Right hindlimb (tissue), 1 donor: ENCODE results near the gene TNNT3.

Experiments used
- DNase-seq: peaks from one replicate; pipeline ENCODE4 v3.0.0-alpha.2; 2018

TNNT3 gene

GRCh38 chr11:1964348-1964747, 44.8 kb downstream of the TNNT3 start:
- no peak for DNase-seq

GRCh38 chr11:1964955-1965354, 45.5 kb downstream of the TNNT3 start:
- DNase-seq: no peak

- DNase-seq: no peak
These were observed 47.0 kb downstream of the TNNT3 start for GRCh38 chr11:1966531-1966930.

DNA sequence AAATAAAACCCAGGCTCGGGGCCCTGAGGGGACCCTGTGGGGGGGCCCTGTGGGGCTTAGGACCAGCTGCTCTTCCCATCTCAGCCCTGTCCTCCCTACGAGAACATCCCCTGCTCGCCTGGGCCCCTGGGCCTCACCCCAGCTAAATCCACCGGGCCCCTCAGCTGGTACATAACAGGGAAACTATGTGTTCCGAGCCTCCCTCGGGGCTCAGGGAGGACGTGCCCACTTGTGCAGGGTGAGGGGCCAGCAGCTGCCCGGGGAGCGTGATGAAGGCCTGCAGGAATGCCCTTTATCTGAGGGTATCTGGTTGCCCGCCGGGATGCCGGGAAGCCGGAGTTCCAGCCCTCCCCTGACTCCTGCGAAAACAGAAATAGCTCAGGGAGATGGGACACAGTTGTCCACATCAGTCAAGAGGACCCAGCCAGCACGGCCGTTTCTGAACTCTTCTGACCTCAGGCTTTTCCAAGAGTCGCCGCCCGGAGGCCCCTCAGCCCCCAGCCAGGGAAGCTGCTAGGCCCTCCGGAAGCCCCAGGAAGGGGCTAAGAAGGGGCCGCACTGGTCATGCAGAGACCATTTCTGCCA, 48.2 kb downstream of the TNNT3 start:
- DNase-seq: peak; percentile 24

DNA sequence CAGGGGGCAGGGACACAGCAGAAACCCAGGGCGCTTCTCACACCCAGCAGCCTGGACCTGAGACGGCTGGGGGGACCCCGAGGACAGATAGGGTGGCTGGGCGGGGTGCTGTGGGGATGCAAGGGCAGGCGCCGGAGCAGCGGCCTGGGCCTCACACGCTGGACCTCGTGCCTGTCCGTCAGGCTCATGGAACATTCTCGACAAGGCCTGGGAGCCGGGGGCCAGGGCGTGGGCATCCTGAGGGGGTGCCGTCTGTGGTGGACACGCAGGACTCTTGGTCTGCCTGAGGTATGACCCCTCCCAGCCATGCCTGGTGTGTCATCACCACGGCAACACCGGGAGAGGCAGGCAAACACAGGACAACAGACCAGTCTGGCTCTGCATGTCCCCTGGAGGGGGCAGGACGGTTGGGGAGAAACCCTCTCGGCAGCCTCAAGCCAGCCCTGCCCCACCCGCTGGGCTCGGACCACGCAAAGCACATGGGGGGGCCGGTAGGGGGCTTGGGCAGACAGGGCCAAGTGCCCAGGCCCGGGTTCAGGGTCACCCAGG, 49.0 kb downstream of the TNNT3 start:
- no peak for DNase-seq

GRCh38 chr11:1969035-1969434, 49.5 kb downstream of the TNNT3 start:
- DNase-seq: no peak

- DNase-seq: no peak
These were observed 50.3 kb downstream of the TNNT3 start for GRCh38 chr11:1969776-1970175.

GRCh38 chr11:1970956-1971355, 51.5 kb downstream of the TNNT3 start:
- DNase-seq: no peak

DNA sequence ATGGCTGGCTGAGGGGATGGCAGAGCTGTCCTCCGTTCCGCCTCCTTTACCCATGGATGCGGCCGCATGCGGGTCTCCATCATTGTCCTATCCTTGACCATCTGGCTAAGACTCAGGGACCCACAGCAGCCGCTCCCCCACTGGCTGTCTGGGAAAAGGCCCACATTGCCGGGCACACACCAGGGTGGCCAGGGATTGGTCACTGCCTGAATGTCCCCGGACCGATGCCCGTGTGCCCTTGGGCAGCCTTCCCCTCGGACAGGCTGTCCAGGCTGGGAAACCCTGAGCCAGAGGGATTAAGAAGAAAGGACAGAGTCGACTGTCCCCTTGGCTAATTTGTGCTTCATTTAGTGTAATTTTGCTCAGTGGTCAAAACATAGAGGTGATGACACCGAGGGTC, 55.7 kb downstream of the TNNT3 start:
- no peak for DNase-seq

DNA sequence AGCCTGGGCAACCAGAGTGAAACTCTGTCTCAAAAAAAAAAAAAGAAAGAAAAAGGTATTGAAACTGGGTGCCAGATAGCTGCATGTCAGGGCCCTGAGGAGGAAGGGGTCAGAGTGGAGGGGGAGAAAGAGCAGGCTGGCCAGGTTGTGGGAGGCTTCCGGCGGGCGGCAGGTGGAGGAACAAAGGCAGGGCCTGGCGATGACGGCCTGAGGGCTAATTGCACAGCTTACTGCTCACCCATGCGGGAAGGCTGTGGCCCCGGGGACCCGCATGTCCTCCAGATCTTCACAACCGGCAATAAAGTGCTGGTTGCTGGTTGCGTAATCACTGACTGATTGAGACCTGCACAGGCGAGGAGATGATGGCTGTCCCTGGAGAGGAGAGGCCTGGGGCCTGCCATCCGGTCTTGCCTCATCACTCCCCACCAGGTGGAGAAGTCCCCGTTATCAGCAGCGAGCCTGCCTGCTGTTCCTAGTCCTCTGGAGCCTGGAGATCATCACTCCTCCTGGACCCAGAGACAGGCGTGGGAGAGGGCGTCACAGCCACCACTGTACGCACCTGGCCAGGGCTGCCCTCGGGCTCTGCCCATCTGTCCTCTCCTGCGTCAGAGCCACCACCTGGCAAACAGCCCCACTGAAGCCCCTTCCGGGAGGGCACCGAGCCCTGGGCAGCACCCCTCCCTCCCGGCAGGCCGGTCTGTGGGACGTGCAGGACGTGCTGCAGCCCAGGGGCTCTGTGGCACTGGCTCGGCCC, 59.4 kb downstream of the TNNT3 start:
- DNase-seq: no peak

DNA sequence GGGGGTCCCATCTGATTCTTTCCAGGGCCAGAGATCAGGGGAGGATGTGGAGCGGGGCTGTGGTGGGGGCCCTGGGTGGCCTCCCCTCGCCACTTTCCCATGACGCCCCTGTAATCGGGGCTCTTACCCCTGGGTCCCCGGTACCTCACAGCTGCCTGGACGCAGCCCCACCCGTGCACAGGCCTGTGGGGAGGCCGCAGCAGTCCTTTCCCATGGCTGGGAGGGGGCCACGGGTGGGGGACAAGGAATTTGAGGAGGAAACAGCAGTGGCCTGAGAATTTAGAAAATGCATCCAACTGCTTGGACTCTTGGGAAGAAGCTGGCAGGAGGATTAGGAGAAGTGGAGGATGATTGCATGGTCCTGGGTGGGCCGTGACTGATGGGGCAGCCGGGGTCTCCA, 60.1 kb downstream of the TNNT3 start:
- DNase-seq: no peak

DNA sequence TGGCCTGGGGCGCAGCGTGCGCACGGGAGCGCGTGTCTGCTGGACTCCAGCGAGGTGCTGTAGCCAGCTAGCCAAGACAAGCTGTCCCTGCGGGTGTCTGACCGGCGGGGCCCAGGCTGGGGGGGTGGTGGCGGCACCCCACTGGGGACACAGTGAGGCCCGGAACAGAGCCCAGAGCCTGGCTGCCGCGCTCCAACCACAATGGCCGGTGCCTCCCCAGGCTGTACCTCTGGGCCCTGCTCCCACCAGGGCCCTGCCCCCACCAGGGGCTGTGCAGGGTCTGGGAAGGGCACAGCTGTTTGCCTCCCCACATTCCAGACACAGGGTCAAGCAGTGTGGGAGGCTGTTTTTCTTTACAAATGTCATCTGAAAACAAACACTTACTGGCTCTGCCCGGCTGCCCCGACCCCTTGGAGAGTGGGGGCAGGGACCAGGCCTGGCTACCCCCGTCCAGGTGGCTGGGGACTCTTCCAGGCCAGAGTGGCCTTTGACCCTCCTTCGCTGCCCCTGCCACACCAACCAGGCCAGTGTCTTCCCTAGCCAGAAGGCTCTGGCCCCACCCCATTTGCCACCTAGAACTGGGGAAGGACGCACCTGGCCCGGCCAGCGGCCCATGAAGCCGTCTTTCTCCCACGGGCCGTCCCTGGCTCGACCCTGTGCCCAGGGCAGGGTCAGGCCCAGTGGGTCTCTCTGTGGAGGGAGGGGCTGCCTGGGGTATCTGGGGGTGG, 63.5 kb downstream of the TNNT3 start:
- DNase-seq: no peak

DNA sequence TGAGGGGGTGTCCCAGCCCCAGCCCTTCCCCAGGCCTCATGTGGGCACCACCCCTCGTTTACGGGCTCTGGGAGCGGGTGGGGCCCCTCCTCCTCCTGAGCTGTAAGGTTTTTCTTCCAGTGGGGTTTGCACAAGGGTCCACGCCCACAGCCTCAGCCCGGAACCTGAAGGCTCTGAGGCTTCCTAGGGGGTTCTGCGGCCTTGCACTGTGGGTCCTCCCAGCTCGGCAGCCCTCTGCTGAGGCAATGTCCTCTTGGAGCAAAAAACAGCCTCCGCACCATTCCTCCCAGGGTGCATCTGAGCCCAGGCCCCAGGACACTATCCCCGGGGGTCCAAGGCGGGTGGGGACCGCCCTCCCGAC, 64.1 kb downstream of the TNNT3 start:
- no peak for DNase-seq

DNA sequence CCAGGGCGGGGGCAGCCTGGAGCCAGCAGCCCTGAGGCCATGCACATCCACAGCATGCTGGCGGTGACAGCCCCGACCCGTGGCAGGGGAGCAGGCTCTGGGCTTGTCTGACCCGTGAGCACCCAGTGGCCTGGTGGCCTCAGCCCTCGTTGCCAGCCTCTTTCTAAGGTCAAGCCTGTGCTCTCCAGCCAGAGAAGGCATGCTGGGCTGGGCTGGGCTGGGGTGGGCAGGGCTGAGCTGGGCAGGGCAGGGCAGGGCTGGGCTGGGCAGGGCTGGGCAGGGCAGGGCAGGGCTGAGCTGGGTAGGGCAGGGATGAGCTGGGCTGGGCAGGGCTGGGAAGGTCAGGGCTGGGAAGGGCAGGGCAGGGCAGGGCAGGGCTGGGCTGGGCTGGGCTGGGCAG, 67.5 kb downstream of the TNNT3 start:
- no peak for DNase-seq

- no peak for DNase-seq
These were observed 68.7 kb downstream of the TNNT3 start for GRCh38 chr11:1988174-1988573.
